Neutrophil (primary cell): ENCODE data around the gene APBB1IP.
"Not testable (repeated sequence)": the region's sequence is repeated elsewhere in the genome, so short reads cannot be mapped to it uniquely, and the experiment has no call there.

ENCODE experiments used
- H3K27ac ChIP-seq: fragments of 200-600 bp; sonication (generic); 2 replicates; pipeline ENCODE4 v1.5.1; 2016; ENCODE audit warnings: mild to moderate bottlenecking, moderate library complexity
- H3K27me3 ChIP-seq: fragments of 200-600 bp; sonication (generic); 2 replicates; pipeline ENCODE4 v1.6.0; 2016; ENCODE audit warnings: mild to moderate bottlenecking
- H3K36me3 ChIP-seq: fragments of 200-600 bp; sonication (generic); 2 replicates; pipeline ENCODE4 v1.5.1; 2017
- H3K4me1 ChIP-seq, 2 experiments: fragments of 200-600 bp in 1 of 2; sonication (generic) in 1 of 2; 1 replicate in 1 of 2; 2 replicates in 1 of 2; pipeline versions ENCODE4 v1.5.1 to v1.6.1; 2013 to 2016; ENCODE audit warnings: low read depth in 1 of 2, low read length in 1 of 2, mild to moderate bottlenecking in 1 of 2, moderate library complexity in 1 of 2; ENCODE audit not compliant: control insufficient read depth in 1 of 2, insufficient read depth in 1 of 2
- H3K4me3 ChIP-seq, 2 experiments: fragments of 200-600 bp in 1 of 2; sonication (generic) in 1 of 2; 1 replicate in 1 of 2; 2 replicates in 1 of 2; pipeline ENCODE4 v1.5.1; 2013 to 2016; ENCODE audit warnings: low read depth in 1 of 2, low read length in 1 of 2, mild to moderate bottlenecking in 1 of 2, moderate library complexity in 1 of 2
- H3K9me3 ChIP-seq: fragments of 200-600 bp; sonication (generic); 2 replicates; pipeline ENCODE4 v1.5.1; 2016
- CTCF ChIP-seq: fragments of 200-600 bp; sonication (generic); IDR thresholded peaks from 2 replicates; pipeline ENCODE4 v1.5.1; 2016; ENCODE audit warnings: antibody characterized with exemption

APBB1IP gene

GRCh38 chr10:26593896-26594295 is 155.8 kb downstream of the APBB1IP start:
- peaks cover 25% of the 10 kb centered on the region for H3K36me3 ChIP-seq
- no peaks in the 10 kb centered on the region for H3K9me3 ChIP-seq
- TF ChIP-seq CTCF, result no peak
- H3K27ac ChIP-seq, result no peak overlapping the region
- H3K27me3 ChIP-seq, result no peaks in the 10 kb centered on the region
- H3K4me1 ChIP-seq, result no peaks in the 10 kb centered on the region
- H3K4me3 ChIP-seq, result no peak overlapping the region

GRCh38 chr10:26603283-26603682 is 165.1 kb downstream of the APBB1IP start:
- H3K27me3 ChIP-seq, H3K36me3 ChIP-seq, H3K9me3 ChIP-seq, H3K27ac ChIP-seq, H3K4me1 ChIP-seq, H3K4me3 ChIP-seq: not testable (repeated sequence)

- H3K27ac ChIP-seq, H3K4me1 ChIP-seq, H3K36me3 ChIP-seq, H3K9me3 ChIP-seq, H3K27me3 ChIP-seq, H3K4me3 ChIP-seq: not testable (repeated sequence)
These were observed 166.4 kb downstream of the APBB1IP start for GRCh38 chr10:26604320-26605093.

- H3K9me3 ChIP-seq, H3K36me3 ChIP-seq, H3K4me1 ChIP-seq, H3K4me3 ChIP-seq, H3K27me3 ChIP-seq, H3K27ac ChIP-seq: not testable (repeated sequence)
These were observed 168.3 kb downstream of the APBB1IP start for GRCh38 chr10:26606389-26606877.

- Histone ChIP-seq H3K27me3 (no peaks in the 10 kb centered on the region), H3K36me3 (no peaks in the 10 kb centered on the region), H3K9me3 (no peaks in the 10 kb centered on the region), H3K4me3 (no peak overlapping the region), H3K4me1 (no peaks in the 10 kb centered on the region), H3K27ac (no peak overlapping the region)
- TF ChIP-seq CTCF, result no peak
These were observed 174.2 kb downstream of the APBB1IP start for GRCh38 chr10:26612151-26612915.
